AG20443 (cell line): ENCODE results near the gene CELA1.
"Not testable (repeated sequence)": the region's sequence is repeated elsewhere in the genome, so short reads cannot be mapped to it uniquely, and the experiment has no call there.

Experiments used
- DNase-seq: peaks from one replicate; pipeline ENCODE4 v3.0.0; 2012; ENCODE audit warnings: low spot score, mixed read lengths

CELA1 gene

DNA sequence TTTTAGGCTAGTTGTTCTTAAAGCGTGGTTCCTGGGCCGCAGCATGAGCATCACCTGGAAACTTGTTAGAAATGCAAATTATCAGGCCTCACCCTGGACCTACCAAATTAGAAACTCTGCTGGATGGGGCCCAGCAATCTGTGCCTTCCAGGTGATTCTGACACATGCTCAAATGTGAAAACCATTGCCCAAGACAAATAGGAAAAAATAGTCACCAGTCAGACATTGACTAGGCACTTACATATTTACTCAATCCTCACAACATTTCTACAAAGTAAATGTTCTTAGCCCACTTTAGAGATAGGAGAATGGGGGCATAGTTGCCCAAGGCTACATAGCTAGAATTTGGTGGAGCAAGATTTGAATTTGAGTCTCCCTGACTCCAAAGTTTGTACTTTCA, 3.3 kb downstream of the CELA1 start:
- DNase-seq: no peak

GRCh38 chr12:51342416-51342815, 4.1 kb downstream of the CELA1 start:
- no peak for DNase-seq

GRCh38 chr12:51341251-51342007, 5.0 kb downstream of the CELA1 start:
- DNase-seq: peak; percentile 82

DNA sequence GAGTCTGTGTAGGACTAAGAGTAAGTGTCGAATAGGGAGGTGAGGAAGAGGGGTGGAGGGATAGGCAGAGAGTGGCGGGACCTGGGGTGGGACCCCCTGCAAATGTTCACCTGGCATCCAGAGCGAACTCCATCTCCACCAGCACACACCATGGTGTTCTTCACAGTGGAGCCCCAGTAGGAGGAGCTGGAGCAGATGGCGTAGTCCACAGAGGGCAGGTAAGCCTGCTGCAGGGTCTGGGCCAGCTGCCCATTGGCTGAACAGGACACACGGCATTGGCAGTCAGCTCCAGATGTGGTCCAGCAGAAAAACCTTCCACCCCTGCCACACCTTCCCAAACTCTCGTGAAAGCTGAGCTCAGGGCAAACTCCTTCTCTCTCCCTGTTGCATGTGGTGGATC, 6.7 kb downstream of the CELA1 start:
- no peak for DNase-seq

DNA sequence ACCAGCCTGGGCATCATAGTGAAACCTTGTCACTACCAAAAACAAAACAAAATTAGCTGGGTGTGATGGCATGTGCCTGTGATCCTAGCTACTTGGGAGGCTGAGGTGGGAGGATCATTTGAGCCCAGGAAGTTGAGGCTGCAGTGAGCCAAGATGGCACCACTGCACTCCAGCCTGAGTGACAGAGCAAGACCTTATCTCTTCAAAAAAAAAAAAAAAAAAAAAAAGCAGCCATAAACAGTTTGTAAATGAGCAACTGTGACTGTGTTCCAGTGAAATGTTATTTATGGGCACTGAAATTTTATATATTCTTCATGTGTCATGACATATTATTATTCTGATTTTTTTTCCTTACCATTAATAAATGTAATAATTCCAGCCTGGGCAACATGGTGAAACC, 9.1 kb downstream of the CELA1 start:
- DNase-seq: not testable (repeated sequence)

DNA sequence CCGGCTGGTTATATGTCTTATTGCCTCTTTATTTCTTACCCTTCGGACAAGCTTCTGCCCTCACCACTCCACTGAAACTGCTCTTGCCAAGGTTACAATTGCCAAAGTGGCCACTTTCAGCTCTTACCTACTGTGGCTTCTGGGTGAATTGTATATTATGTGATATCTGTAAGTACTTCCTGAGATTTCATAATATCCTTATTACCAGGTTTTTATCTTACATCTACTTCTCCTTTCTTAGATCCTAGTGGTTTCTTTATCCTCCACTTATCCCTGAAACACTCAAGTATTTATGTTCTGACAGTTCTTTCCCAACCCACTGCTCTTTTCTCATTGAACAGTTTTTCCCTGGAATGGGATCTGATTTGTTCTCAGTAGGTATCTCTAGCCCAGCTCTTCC, 10.5 kb downstream of the CELA1 start:
- DNase-seq: no peak

GRCh38 chr12:51334764-51335163, 11.7 kb downstream of the CELA1 start:
- no peak for DNase-seq

GRCh38 chr12:51333536-51333935, 12.9 kb downstream of the CELA1 start:
- DNase-seq: no peak

GRCh38 chr12:51330186-51330585, 16.3 kb downstream of the CELA1 start:
- DNase-seq: no peak

DNA sequence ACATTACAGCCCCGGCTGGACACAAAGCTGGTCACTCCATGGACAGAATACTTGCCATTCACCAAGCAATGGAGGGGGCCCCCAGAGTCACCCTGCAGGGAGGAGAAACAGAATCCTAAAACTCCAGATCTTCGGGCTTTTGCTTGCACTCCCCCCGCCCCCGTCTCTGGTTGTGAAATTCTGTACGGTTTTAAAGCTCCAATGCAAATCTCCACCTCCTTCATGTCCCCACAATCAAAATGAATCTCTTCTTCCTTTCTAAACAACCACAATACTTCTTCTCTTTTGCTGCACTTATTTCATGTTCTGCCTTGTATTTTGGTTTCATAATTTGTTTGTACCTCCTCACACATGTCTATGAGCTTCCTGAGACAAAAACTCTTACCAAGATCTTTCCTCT, 16.7 kb downstream of the CELA1 start:
- no peak for DNase-seq

- DNase-seq: no peak
Observed at GRCh38 chr12:51328587-51328986, 17.9 kb downstream of the CELA1 start.

DNA sequence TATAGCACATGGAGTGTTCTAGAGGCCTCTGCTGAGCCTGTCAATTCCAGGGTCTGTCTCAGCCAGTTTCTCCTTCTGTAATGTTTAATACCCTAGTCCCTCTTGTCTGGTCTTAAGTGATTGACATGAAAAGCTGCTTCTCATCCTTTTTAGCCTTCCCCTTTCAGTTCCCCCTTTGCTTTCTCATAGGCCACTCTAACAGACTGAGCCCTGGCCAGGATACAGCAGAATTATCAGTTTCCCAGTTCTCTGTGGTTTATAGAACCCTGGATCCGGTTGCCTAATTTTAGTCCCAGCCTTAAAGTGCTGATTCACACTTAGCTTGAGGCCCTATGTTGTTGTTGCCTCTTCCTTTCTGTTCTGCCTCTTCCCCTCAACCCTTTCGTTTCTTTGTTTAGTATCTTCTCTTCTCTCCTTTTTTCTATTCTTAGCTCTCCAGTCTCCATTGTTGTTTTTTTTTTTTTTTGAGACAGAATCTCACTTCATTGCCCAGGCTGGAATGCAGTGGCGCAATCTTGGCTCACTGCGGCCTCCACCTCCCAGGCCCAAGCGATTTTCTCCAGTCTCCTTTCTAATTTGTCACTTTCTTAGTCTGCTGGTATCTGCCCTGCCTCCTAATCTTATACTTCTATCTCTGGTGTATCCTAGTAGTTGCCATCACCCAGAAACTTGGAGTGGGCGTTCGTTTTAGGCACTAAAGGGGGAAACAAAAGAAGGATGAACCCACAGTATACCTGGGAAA, 19.6 kb downstream of the CELA1 start:
- DNase-seq: peak; percentile 75

GRCh38 chr12:51324953-51325352, 21.5 kb downstream of the CELA1 start:
- no peak for DNase-seq

DNA sequence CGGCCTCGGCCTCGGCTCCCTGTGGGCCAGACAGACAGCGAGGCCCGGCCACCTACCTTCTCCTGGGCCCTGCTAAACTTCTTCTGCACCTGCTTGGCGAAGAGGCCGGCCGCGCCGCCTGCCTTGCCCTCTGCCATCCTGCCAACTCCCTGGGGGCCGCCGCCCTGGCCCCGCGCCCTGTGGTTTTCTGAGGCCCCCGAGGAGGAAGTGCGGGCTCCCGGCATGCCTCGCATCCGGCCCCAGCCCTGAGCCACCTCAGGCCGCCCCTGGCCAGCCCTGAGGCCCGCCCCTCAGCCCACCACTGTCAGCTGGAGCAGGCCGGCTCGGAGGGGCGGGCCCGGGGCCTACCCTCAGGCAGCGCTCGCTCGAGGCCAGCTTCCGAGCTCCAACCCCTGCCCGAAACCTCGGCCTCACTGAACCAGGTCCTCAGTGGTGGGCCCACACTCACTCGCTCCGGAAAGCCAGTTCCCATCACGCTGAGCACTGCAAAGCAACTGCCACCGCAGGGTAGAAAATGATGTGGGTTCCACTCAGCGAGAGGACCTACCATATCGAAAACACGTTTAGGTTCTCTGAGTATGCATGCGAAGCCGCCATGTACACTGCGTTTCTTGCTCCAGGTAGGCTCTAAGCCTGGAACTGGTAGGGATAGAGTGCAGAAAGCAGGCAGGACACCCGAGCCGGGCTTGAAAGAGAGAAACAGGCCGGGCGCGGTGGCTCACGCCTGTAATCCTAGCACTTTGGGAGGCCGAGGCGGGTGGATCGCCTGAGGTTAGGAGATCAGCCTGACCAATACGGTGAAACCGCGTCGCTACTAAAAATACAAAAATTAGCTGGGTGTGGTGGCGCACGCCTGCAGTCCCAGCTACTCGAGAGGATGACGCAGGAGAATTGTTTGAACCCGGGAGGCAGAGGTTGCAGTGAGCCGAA, 22.2 kb downstream of the CELA1 start, which contains the start of gene BIN2:
Gene BIN2 (minus strand): TSS at position 209 of the 930 bp plus-strand sequence. CDS start 72 bp downstream, at position 137.
- no peak for DNase-seq

DNA sequence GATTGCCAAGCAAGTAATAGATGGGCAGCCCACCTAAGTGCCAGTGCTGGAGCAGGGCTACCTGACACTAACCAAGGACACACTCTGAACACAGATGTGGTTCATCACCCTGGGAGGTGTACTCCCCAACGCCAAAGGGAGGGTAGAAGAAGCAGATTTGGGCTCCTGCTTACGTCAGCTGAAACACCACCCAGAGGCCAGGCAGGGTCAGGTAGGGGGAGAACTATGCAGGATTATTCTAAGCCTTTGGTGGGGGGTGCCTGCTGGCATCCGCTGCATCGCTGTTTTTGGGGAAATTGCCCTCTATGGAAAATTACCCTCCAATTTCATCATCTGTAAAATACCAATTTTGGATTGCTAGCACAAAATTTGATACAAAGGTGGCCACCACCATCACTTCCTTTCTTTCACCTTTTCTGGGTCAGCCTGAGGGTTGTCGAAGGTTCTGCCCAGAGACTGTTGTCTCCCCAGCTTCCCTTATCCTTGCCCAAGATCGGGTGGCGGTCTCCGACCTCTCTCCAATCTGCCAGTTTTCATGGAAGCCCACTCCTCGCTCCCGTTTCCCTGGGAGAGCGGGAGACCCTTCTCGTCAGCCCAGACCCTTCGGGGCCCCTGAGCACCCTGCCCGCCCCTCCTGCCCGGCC, 23.0 kb downstream of the CELA1 start:
- no peak for DNase-seq

DNA sequence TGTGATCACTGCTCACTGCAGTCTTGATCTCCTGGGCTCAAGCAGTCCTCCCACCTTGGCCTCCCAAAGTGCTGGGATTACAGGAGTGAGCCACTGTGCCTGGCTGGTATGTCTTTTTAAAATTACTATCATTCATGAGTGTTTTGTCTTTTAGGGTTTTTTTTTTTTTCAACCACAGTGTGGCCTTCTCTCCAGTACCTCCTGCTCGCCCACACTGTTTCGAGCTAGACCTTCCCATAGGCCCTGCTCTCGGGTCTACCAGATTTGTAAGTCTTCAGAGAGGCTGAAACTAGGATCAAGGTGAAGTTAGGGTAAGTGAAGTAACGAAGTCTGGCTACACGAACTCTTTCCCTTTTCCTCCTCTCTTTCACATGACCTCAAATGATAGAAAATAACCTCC, 24.0 kb downstream of the CELA1 start:
- no peak for DNase-seq

- no peak for DNase-seq
Observed at GRCh38 chr12:51321882-51322281, 24.6 kb downstream of the CELA1 start.

DNA sequence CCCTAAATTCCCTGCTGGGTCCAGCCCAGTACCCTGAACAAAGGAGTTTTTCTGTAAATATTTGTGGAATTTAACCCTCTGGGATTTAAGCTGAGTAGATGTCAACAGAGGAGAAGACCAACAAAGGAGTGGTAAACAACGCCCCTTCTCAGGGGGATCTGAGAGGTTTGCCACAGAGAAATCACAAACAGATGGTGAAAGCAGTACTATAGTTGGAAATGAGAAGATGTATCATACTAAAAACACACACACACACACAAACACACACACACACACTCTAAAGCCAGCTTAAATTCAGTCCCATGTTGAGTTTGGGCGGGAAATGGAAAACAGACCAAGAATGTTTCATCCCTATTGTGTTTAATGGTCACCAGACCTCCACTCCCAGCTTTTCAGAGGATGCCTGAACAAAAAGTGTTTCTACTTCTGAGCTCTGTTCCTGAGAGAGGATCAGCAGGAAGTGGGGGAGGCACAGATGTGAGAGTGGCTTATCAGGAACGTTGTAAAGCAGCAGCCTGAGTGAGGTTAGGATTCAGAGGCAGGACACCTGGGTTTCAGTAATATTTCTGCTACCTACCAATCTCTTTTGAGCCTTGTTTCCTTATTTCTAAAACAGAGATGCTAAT, 25.7 kb downstream of the CELA1 start:
- peak; percentile 46 for DNase-seq

DNA sequence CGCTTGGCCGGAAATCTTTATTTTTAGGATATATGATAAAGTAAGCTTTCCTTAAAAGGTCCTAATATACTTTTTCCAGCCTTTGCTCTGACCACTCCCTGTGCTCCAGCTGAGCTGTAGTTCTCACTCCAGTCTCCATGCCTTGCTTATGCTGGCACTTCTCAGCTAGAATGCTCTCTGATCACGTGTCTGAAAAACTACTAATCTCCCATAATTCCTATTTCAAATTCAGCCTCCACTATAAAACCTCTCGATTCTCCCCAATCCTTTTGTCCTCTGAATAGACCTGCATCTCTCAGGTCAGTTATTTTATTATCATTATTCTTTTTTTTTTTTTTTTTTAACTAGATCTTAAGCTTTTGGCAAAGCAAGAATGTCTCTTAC, 26.2 kb downstream of the CELA1 start:
- DNase-seq: no peak

DNA sequence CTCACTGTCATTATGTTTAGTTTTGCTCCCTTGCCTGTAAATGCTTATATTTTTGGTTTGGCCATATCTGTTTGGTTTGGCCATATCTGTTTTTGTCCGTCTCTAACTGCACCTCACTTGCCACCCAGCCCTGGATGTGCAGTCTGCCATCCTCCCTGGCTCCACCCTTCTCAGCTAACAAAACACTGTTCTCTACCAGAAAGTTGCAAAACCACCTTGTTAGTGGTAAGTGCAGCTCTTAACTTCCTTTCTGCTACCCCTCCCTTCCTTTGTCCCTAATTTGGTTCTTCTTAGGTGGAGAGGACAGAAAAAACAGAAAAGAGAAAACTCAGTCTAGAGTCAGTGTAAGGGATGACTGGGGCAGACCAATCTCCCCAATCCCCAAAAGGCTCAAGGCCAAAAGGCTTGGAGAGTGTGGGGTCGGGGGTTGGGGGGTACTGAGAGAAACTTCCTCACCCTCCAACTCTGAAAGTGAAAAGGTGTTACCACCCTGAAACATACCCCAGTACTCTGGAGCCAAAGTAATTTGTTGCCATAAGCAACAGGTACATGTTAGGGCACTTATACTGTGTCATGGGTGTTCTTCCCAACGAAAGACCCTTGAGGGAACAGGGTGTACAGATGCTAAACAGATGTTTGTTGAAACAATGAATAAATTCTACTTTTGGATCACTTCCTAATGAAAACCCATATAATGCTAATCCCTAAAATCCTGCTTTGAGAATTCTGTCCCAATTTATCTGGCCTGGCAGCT, 27.5 kb downstream of the CELA1 start:
- no peak for DNase-seq
